ENCODE results near the gene ZSCAN29. TPM values are rescaled to one million over a fixed set of nuclear protein-coding genes. Genes with fewer than 3 reads are reported as not detected.
A peak's percentile ranks its signal among the peaks of the same experiment; 100 is the strongest.

ZSCAN29 gene
- polyA plus RNA-seq, 1 of the 3 experiments (the other 2 are of a cell fraction): 5.7 TPM

- no peaks in the 10 kb centered on the region for H3K9me3 ChIP-seq
- no peaks in the 10 kb centered on the region for H4K20me1 ChIP-seq (ENCODE audit: insufficient read depth)
- peak overlapping the region; percentile 80; the same call in 1 of the 2 replicates for H3K9ac ChIP-seq
- 5% methylated on average over 7 of the region's 7 CpGs for WGBS (ENCODE audit: low lambda C conversion rate)
- DNase-seq: no peak
- no peaks in the 10 kb centered on the region for H3K27me3 ChIP-seq (ENCODE audit: insufficient read depth)
- peaks cover 18% of the 10 kb centered on the region for H3K79me2 ChIP-seq (ENCODE audit: insufficient read depth)
- peak overlapping the region; percentile 96 for H3K4me2 ChIP-seq
- H2AFZ ChIP-seq (ENCODE audit: low read depth): peak overlapping the region; percentile 91
- peaks cover 6 to 13% of the 10 kb centered on the region in 2 experiments; a peak in 3 of 4 replicates for H3K4me1 ChIP-seq (ENCODE audit: control insufficient read depth in 1 of 2, insufficient read depth in 2 of 2, low read depth in 1 of 2, low read length in 1 of 2)
- no peaks in the 10 kb centered on the region for H3F3A ChIP-seq (replicated peaks; ENCODE audit: insufficient read depth)
- no peaks in the 10 kb centered on the region for H3K9me2 ChIP-seq
- H3K27ac ChIP-seq (ENCODE audit: low read depth in 2 of 2, low read length in 1 of 2): peak overlapping the region; percentile 80 to 82
- H3K4me3 ChIP-seq (ENCODE audit: low read depth in 2 of 2, low read length in 1 of 2): peak overlapping the region; percentile 76 to 88
- TF ChIP-seq JUND (IDR thresholded peaks at IDR 0.05): no peak
- no peak for TF ChIP-seq SIN3A (IDR thresholded peaks at IDR 0.05; ENCODE audit: borderline replicate concordance, low read depth, low read length)
- TF ChIP-seq MAX (IDR thresholded peaks at IDR 0.05; ENCODE audit: low read depth): no peak
- no peak for TF ChIP-seq YY1 (IDR thresholded peaks at IDR 0.05; ENCODE audit: low read depth)
- TF ChIP-seq USF1 (IDR thresholded peaks at IDR 0.05; ENCODE audit: borderline replicate concordance, low read depth): no peak
- TF ChIP-seq CTCF (IDR thresholded peaks at IDR 0.05): no peak
- no peak for TF ChIP-seq NFIC (IDR thresholded peaks at IDR 0.05; ENCODE audit: borderline replicate concordance)
- no peak for TF ChIP-seq NRF1 (IDR thresholded peaks at IDR 0.05; ENCODE audit: low read depth, low read length)
- TF ChIP-seq FOXJ3 (CRISPR knock-in tag; IDR thresholded peaks at IDR 0.05): no peak
- TF ChIP-seq FOXM1 (IDR thresholded peaks at IDR 0.05; ENCODE audit: low read depth): no peak
- TF ChIP-seq EZH2phosphoT487 (IDR thresholded peaks at IDR 0.05; ENCODE audit: borderline replicate concordance, low read depth): no peak
- no peak for TF ChIP-seq CHD2 (IDR thresholded peaks at IDR 0.05; ENCODE audit: low read length, partially characterized antibody)
- no peak for TF ChIP-seq GATA2 (CRISPR knock-in tag; IDR thresholded peaks at IDR 0.05)
- TF ChIP-seq REST (IDR thresholded peaks at IDR 0.05; ENCODE audit: low read depth, low read length): no peak
- TF ChIP-seq GABPA (IDR thresholded peaks at IDR 0.05; ENCODE audit: low read depth): no peak
- TF ChIP-seq USF2 (IDR thresholded peaks at IDR 0.05; ENCODE audit: borderline replicate concordance, low read depth, low read length): no peak
- TF ChIP-seq PBX3 (IDR thresholded peaks at IDR 0.05): no peak
- no peak for TF ChIP-seq TEAD4 (IDR thresholded peaks at IDR 0.05; ENCODE audit: borderline replicate concordance, insufficient read depth)
- ChIA-PET CTCF (interaction anchor here (6.8 kb wide), 1 partner anchor 45 kb away, joined by 22 read pairs; no protein-coding TSS in a partner anchor), POLR2A (no interaction called here)
- H3K36me3 ChIP-seq (replicated peaks in 1 of 2; ENCODE audit: control insufficient read depth in 1 of 2, insufficient read depth in 2 of 2, low read length in 1 of 2): peaks cover 21 to 23% of the 10 kb centered on the region in 2 experiments
Observed at GRCh38 chr15:43330780-43331087, 40.1 kb downstream of the ZSCAN29 start.
